GM18858 (cell line): Measurements from ENCODE around the gene SLCO4C1.

Experiments used
- ATAC-seq: cut with Tn5 transposase; IDR thresholded peaks from one replicate; pipeline ENCODE4 v1.9.1; 2021; ENCODE audit not compliant: unreplicated experiment

SLCO4C1 gene

DNA sequence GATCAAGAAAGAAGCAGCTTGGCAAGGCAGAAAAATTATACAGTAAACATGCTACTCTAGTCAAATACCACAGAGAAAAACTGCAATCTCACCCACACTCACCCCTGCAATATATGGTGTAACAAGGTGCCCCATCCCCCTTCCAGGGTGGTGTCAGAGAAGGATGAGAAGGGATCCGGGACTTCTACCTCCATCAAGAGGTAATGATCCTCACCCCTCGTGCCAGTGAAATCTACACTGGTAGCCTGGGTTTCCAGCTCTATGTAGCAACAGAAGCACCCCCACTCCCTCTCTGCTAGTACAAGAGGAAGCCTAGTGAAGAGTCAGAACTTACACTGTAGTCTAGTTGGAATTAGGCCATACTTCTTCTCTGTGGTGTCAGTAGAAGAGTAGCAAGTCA lies 18.9 kb downstream of the SLCO4C1 start:
- ATAC-seq: no peak

DNA sequence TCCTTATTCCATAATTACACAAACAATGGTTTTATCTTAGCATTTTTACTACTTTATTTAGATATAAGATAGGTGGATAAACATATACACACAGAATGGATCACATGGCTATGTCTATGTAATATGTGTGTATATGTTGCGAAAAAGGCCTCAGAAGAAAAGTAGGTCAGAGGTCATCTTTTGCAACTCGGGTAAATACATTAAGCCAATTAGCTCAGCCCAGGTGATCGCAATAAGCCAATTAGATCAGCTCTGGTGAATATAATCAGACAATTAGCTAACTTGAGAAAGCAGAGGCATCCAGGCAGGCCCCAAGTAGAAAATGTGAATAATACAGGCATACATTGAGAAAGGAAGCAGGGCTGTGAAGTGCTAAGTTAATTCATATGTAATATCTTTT lies 24.3 kb downstream of the SLCO4C1 start:
- no peak for ATAC-seq

DNA sequence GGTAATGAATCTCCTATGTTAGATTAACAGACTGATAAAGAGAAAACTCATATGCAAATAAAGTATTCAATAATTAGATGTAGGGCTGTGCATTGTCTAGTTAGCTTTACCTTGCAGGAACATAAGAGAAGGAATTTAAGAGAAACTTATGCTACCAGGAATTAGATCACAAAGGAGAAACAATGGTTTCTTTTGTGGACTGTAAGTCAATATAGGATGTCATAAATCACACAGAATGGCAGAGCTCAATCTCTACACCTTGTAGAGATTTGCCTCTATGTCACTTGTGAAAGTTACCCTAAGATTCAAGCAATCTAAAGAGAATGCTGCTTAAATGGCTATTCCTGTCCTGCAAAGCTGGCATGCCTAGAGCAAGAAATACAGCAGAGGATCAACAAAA lies 26.0 kb downstream of the SLCO4C1 start:
- ATAC-seq: no peak

DNA sequence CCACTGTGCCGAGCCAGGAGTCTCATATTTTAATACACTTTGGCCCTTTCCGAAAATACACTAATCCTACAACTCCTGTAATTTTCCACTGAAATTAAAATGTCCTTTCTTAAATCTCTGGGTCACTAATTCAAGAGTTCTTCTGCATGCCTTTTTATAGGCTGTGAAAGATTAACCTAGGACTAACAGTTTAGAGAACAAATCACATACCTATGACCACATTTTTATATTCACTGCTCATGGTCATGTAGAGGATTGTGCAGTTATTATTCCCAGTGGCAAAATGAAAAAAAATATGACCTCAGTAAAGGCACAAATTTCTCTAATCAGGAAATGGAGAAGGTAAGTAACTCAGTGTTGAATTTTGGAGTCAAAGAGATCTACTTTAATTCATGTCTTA lies 33.4 kb downstream of the SLCO4C1 start:
- no peak for ATAC-seq

DNA sequence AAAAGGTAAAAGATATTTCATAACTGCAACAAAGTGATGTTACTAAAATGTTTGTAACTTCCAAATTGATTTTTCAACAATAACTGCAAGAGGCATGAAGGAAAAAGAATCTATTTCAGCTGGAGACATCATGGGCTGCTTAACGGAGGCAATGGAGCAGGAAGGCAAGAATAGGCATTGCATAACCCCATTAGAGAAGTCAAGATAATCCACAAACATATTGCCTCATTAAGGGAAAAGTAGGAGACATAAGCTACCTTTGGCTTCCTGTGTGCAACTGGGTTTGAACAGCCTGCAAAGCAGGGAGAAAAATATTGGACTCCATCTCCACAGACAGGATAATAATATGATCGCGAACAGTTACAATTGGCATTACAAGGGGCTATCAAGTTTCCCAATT lies 46.7 kb downstream of the SLCO4C1 start:
- ATAC-seq: no peak

DNA sequence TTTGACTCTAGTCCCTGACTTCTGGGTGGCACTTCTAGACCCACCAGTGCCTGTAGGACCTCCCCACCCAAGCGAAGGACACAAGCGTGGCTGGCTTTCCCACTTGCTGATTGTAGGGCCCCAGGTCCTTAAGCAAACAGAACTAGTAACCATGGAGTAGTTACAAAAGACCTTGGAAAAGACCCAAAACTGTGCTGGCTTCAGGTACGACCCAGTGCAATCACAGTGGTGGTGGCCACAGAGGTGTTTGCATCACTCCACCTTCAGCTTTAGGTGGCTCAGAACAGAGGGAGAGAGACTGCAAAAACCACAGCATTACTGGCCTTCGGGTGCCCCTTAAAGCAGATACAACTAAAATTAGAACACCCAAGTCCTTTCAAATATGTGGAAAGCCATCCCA lies 52.9 kb downstream of the SLCO4C1 start:
- ATAC-seq: no peak

DNA sequence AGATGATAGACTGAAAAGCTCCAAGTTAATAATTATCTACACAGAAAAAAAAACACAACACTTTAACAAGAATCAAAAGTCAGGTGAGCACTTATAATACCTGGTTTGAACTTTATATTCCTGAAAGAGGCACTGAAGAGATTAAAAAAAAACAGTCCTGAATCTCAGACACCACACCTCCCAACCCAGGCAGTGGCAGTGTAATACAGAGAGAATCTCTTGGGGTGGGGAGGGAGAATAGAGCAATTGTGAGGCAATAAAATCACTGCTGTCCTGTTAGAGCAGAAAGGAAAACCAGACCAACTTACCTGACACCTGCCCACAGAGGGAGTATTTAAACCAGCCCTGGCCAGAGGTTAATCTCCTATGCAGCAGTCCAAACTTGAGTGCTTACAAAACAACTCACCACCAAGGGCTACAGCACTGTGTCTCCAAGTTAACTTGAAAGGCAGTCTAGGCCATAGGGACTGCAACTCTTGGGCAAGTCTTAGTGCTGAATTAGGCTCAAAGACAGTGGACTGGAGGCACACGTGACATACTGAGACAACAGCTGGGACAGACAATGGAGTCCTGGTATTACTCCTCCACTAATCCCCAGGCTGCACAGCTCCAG lies 54.2 kb downstream of the SLCO4C1 start:
- no peak for ATAC-seq

DNA sequence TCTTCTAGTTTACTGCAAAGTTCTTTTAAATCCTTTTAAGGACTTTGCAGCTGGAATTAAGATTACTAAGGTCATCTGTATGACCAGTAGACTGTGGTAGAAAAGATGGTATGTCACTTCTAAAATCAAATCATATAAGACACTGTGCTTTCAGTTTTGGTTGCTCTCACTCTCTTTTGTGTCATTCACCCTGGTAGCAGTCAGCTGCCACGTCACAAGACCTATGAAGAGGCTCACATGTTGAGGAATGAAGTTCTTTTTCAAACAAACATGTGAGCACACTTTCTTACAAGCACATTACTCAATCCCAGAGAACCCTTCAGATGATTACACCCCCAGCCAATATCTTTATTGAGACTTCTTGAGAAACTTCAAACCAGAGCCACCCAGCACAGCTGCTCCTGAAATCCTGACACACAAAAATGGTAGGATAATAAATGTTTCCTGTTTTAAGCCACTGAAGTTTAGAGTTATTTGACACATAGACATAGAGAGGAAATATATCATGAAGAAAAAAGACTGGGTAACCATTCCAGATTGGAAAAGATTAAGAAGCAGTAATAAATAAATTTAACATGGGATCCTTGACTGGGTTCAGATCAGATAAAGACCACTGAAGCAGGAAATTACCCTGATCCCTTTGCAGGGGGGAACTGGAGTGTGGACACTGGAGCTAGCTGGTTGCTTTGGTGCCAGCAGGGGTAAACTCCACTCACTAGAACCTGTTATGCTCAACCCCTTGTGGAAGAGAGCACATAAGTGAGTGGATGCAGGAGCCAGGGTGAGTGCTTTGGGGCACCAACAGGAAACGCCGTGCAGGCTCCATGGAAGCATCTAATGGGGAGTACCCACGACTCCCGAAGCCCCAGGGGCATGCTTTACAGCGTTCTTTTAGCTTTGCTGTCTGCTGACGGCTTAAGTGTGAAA lies 64.1 kb downstream of the SLCO4C1 start:
- peak; percentile 81 for ATAC-seq

DNA sequence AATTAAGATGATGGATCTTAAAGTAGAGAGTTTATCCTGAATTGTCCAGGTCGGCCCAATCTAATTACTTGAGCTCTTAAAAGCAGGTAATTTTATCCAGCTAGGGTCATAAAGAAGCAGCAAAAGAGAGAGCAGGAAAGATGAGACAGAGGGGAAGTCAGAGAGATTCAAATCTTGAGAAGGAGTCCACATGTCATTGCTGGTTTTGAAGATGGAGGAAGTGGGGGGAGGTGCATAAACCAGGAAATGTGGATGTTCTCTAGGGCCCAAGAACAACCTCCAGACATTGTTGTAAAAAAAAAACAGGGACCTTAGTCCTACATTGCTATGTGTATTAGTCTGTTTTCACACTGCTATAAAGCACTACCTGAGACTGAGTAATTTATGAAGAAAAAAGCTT lies 66.4 kb downstream of the SLCO4C1 start:
- no peak for ATAC-seq

DNA sequence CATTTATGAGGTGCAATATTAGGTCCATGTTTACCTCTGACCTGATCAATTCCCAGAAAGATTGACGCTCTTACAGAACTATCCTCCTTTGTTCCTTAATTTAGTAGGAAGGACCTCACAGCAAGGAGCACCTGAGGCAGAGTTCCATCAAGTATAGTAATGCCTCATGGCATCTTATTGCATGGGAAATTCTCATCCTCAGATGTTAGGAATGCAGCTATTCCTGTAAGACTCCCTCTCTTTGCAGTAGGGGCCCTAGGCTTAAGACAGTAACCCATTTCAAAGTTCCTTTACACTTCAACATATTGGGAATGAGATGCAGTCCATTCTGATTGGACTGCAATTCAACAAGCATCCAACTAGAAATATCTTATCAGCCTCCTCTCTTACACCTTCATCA lies 69.8 kb downstream of the SLCO4C1 start:
- no peak for ATAC-seq

DNA sequence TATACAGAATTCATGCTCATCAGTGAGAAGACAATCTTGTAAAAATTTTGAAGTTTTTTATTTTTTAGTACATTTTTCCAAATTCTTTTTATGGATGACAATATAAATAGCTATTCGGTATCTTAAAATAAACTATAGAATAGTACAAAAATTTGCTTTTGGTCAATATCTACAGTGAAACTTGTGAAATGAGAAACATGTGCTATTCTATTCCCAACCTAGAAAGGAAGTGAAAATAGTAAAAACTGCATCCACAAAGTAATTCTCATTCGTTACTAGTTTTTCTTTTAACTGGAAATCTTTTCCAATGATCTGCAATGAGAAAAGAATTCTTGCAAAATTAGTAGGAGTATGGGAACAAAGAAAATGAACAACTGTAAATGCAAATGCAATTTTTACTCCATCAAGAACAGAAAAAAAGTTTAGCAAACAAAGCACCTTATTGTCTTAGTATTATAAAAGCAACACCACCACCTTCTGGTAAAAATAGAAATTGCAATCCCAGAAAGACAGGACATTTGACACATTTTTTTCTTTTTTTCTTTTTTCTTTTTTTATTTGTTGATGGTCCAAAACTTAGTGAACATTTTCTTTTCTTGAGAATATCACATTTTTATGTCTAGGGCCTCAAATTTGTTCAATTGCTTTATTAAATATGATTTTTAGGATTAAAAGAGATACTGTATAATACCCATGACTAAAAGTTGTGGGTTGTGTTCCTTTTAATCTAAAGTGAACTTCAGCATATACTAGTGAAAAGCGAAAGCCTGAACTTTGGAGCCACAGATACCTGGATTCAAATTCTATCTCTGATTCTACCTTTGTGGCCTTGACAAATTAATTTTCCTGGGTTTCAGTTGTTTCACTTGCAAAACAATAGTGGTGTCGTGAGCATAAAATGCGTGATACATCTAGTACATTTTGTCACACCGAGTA lies 72.3 kb downstream of the SLCO4C1 start:
- peak; percentile 64 for ATAC-seq

DNA sequence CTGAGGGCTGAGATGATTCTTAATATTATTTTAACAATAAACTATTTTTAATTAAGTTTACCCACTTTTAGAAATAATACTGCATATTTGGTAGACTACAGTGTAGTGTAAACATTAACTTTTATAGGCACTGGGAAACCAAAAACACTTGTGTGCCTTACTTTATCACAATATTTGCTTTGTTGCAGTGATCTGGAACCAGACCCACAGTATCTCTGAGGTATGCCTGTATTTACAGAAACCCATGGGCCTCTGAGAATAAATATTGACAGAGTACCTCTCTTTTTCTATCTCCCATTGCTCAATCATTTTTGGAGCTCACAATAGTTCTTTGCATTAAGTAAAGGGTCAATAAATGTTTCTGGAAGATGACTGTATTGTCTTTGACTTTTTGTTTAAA lies 73.3 kb downstream of the SLCO4C1 start:
- ATAC-seq: no peak

DNA sequence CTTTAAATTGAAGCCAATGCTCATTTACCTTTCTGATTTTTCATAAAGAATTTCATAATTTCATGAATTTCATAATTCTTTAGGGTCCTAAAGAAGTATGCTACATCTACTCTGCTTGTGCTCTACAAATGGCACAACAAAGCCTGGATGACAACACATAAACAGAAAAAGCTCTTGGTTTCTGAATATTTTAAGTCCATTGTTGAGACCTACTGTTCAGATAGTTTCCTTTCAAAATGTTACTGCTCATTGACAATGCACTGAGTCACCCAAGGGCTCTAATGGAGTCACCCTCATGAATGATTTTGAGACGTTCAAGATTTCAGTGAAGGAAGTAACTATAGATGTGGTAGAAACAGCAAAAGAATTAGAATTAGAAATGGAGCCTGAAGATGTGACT lies 74.1 kb downstream of the SLCO4C1 start:
- no peak for ATAC-seq

DNA sequence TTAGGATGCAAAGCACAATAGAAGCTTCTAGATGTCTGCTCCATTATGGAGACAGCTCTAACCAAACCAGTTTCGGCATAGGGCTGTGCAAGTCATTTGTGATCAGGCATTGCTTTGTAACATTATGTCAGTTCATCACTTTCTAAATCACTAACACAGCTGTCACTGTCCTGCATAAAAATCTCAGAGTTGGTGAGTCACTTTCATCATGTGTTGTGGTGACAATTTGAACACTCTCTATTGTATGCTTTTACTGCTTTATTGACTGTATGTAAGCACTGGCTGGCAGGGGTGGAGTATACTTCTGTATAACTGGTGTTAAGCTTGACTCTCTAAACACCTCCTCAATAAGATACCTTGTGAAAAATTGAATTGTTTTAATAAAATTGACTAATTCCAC lies 77.9 kb downstream of the SLCO4C1 start:
- no peak for ATAC-seq

DNA sequence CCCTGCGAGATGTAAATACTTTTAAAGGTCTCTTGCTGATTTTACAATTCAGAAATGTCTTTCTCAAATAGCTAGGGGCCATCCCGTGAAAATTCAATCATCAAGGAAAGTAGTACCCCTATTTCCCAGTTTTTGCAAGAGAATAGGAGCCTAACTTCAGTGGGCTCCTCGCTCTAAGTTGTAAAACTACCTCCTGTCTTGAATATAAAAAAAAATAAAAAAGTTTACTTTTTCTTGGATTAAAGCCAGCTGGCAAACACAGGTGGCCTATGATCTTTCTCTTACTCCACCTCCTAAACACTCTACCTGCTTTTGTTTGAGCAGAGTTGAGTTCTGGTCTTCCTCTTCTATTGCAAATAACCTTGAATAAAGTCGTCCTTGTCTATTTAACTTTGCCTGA lies 79.4 kb downstream of the SLCO4C1 start:
- no peak for ATAC-seq

DNA sequence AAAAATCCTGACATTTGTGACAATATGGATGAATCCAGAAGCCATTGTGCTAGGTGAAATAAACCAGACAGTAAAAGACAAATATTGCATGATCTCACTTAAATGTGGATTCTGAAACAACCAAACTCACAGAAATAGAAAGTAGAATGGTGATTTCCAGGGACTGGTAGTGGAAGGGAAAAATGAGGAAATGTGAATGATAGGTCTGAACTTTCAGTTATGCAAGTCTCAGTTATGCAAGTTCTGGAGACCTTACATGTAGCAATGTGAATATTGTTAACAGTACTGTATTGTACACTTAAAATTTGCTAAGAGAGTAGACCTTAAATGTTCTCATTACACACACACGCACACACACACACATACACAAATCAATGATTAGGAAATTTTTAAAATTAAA lies 84.9 kb downstream of the SLCO4C1 start:
- peak; percentile 66 for ATAC-seq

DNA sequence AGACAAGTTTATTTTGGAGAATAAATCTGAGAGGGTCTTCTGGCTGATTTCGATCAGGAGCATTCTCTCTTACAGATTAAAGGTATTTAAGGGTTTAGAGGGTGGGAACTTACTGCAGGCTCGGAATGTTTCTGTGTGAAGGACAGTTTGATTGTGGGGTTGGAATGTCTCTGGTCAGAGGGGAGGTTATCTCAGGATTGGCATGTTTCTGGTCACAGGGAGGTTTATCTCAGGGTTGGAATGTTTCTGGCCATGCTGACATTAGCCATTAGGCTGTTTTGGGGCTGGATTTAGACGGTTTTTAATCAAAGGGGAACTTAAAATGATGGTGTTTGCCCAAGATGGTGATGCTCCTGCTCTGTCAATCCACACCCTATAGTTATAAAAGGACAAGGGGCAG lies 95.2 kb downstream of the SLCO4C1 start:
- ATAC-seq: no peak

DNA sequence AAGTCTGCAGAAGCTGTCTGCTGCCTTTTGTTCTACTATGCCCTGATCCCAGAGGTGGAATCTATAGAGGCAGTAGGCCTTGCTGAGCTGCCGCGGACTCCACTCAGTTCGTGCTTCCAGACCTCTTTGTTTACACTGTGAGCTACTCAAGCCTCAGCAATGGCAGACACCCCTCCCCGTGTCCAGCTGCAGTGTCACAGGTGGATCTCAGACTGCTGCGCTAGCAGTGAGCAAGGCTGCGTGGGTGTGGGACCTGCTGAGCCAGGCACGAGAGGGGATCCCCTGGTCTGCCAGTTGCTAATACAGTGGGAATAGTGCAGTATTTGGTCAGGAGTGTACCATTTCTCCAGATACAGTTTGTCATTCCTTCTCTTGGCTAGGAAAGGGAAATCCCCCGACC lies 99.6 kb downstream of the SLCO4C1 start:
- ATAC-seq: no peak
